Thoracic aorta (tissue), 2 donors: Measurements from ENCODE around the gene NAGPA. TPM values are rescaled to one million over a fixed set of nuclear protein-coding genes. Genes with fewer than 3 reads are reported as not detected.

Source experiments
- ATAC-seq: fragments of 150-250 bp; one replicate; pipeline ENCODE4 v1.8.0; 2017; ENCODE audit warnings: low read depth; ENCODE audit not compliant: insufficient number of reproducible peaks, low FRiP score
- DNase-seq: peaks from one replicate; pipeline ENCODE4 v3.0.0-alpha.2; 2020; ENCODE audit warnings: low spot score
- H3K27ac ChIP-seq, 2 donors: fragments of 200-600 bp; sonication (generic); 1 replicate in 1 of 2; 2 replicates in 1 of 2; pipeline ENCODE4 v1.5.1; 2016; ENCODE audit warnings: mild to moderate bottlenecking in 2 of 2, moderate library complexity in 2 of 2
- H3K27me3 ChIP-seq: fragments of 200-600 bp; sonication (generic); replicated peaks from 2 replicates; pipeline ENCODE4 v1.6.0; 2016; ENCODE audit warnings: mild to moderate bottlenecking; ENCODE audit not compliant: insufficient read depth
- H3K36me3 ChIP-seq: fragments of 200-600 bp; sonication (generic); one replicate; pipeline ENCODE4 v1.5.1; 2016
- H3K4me1 ChIP-seq, 2 donors: fragments of 200-600 bp; sonication (generic); 1 replicate in 1 of 2; 2 replicates in 1 of 2; pipeline versions ENCODE4 v1.5.1 to v1.6.0; 2016; ENCODE audit warnings: low read depth in 2 of 2, mild to moderate bottlenecking in 1 of 2; ENCODE audit not compliant: control insufficient read depth in 1 of 2
- H3K4me3 ChIP-seq: fragments of 200-600 bp; sonication (generic); 2 replicates; pipeline ENCODE4 v1.5.1; 2016; ENCODE audit warnings: mild to moderate bottlenecking
- H3K9me3 ChIP-seq: fragments of 200-600 bp; sonication (generic); 2 replicates; pipeline ENCODE4 v1.5.1; 2016
- CTCF ChIP-seq: fragments of 200-600 bp; sonication (generic); IDR thresholded peaks from one replicate; pipeline ENCODE4 v1.5.1; 2019; ENCODE audit warnings: antibody characterized with exemption
- total RNA-seq, 2 donors: library from RNA; depleted of rRNA; stranded (reverse); fragments of >200 nt; gene quantifications; one replicate each; pipeline versions ENCODE4 v1.1.0 to v1.2.3, GENCODE V29; 2016

NAGPA gene
- total RNA-seq, 2 donors from 2014 or later: 35.3 to 55.2 TPM

- ATAC-seq (no peak), DNase-seq (no peak)
- Histone ChIP-seq H3K4me3 (no peak overlapping the region), H3K27me3 (no peaks in the 10 kb centered on the region), H3K27ac (no peak overlapping the region), H3K36me3 (no peaks in the 10 kb centered on the region), H3K9me3 (no peaks in the 10 kb centered on the region), H3K4me1 (no peaks in the 10 kb centered on the region)
- no peak for TF ChIP-seq CTCF
These were observed 26.5 kb downstream of the NAGPA start for GRCh38 chr16:5007256-5007655.

GRCh38 chr16:5006348-5007193 is 27.2 kb downstream of the NAGPA start:
- Histone ChIP-seq H3K27ac (no peak overlapping the region), H3K36me3 (no peaks in the 10 kb centered on the region), H3K27me3 (no peaks in the 10 kb centered on the region), H3K4me3 (no peak overlapping the region), H3K4me1 (no peaks in the 10 kb centered on the region), H3K9me3 (no peaks in the 10 kb centered on the region)
- no peak for ATAC-seq
- no peak for DNase-seq
- TF ChIP-seq CTCF: no peak

GRCh38 chr16:5005916-5006315 is 27.8 kb downstream of the NAGPA start:
- no peaks in the 10 kb centered on the region for H3K9me3 ChIP-seq
- H3K27ac ChIP-seq: no peak overlapping the region
- TF ChIP-seq CTCF: no peak
- ATAC-seq (no peak), DNase-seq (no peak)
- no peaks in the 10 kb centered on the region for H3K27me3 ChIP-seq
- no peak overlapping the region for H3K4me3 ChIP-seq
- no peaks in the 10 kb centered on the region for H3K4me1 ChIP-seq
- no peaks in the 10 kb centered on the region for H3K36me3 ChIP-seq

- Histone ChIP-seq H3K27ac (no peak overlapping the region), H3K36me3 (no peaks in the 10 kb centered on the region), H3K4me3 (no peak overlapping the region), H3K4me1 (no peaks in the 10 kb centered on the region), H3K27me3 (no peaks in the 10 kb centered on the region), H3K9me3 (no peaks in the 10 kb centered on the region)
- DNase-seq: no peak
- TF ChIP-seq CTCF: no peak
- no peak for ATAC-seq
These were observed 29.4 kb downstream of the NAGPA start for GRCh38 chr16:5004311-5004710.

GRCh38 chr16:5003828-5004227 is 29.9 kb downstream of the NAGPA start:
- Histone ChIP-seq H3K4me3 (no peak overlapping the region), H3K9me3 (no peaks in the 10 kb centered on the region), H3K27me3 (no peaks in the 10 kb centered on the region), H3K27ac (no peak overlapping the region), H3K4me1 (no peaks in the 10 kb centered on the region), H3K36me3 (no peaks in the 10 kb centered on the region)
- DNase-seq (no peak), ATAC-seq (no peak)
- no peak for TF ChIP-seq CTCF
